Brain microvascular endothelial cell (primary cell): ENCODE results near the gene MAP3K6.

ENCODE experiments used
- DNase-seq: peaks from one replicate; pipeline ENCODE4 v3.0.0-alpha.2; 2020
- H3K27ac ChIP-seq: fragments of 250-450 bp; sonication (Bioruptor Pico); 2 replicates; pipeline ENCODE4 v1.5.1; 2020; ENCODE audit warnings: mild to moderate bottlenecking, moderate library complexity
- H3K27me3 ChIP-seq: fragments of 250-450 bp; sonication (Bioruptor Pico); replicated peaks from 2 replicates; pipeline ENCODE4 v1.5.1; 2020; ENCODE audit warnings: mild to moderate bottlenecking
- H3K36me3 ChIP-seq: fragments of 250-450 bp; sonication (Bioruptor Pico); replicated peaks from 2 replicates; pipeline ENCODE4 v1.5.1; 2020; ENCODE audit warnings: mild to moderate bottlenecking
- H3K4me3 ChIP-seq: 2 replicates; pipeline ENCODE4 v1.5.1; 2011; ENCODE audit warnings: low read depth, mild to moderate bottlenecking, control low read depth, low read length, moderate library complexity
- in situ Hi-C: cut with HindIII; loops from 2 replicates; pipeline ENCODE4 v1.10.0; 2017; ENCODE audit warnings: low sequenced_read_pairs, low pct_ligation_motif_present
- TF ChIP-seq, protein P1 (sequence below): IDR thresholded peaks from 2 replicates; pipeline ENCODE4 v1.5.1; 2011; ENCODE audit warnings: low read depth, mild to moderate bottlenecking, moderate library complexity, low read length, control low read depth, inconsistent platforms; ENCODE audit errors: missing control alignments

The MAP3K6 gene

DNA sequence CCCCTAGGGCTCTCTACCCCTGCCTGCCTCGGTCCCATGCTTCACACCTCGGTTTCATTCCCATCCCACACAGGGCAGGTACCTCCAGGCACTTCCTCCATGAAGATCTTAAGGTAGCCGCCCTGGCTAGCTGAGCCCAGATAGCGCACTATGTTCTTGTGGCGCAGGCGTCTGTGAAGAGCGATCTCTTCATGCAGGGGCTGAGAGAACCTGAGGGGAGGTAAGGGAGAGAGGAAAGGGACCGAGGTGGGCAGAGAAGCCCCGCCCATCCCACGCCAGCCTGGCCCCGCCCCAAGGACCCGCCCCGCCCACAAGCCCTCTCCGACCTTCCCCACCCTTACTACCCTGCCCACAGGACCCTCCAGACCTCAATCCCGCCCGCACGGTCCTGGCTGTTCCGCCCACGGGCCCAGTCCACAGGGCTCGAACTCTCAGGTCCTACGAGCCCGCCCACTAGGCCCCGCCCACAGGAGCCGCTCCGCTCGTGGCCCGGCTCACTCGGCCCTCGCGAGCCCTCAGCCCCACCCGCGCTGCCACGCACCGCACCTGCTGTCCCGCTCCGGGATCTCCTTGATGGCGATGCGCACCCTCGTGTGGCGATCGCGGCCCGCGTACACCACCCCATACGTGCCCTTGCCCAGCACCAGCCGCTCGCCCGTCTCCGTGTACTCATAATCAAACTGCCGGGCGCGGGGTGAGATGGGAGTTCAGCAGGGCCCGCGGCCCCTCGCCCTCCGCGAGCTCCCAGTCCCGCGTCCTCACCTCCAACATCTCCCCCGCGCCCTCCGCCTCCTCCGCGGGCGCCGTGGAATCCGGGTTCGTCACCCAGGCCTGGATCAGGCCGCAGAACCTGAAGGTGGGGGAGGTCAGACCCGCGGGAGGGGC lies 6.4 kb downstream of the MAP3K6 start:
- Histone ChIP-seq H3K36me3 (peaks cover 23% of the 10 kb centered on the region), H3K27ac (no peak overlapping the region), H3K4me3 (peak overlapping the region; percentile 15), H3K27me3 (no peaks in the 10 kb centered on the region)
- in situ Hi-C loops = no loop called here
- TF ChIP-seq, protein P1, sequence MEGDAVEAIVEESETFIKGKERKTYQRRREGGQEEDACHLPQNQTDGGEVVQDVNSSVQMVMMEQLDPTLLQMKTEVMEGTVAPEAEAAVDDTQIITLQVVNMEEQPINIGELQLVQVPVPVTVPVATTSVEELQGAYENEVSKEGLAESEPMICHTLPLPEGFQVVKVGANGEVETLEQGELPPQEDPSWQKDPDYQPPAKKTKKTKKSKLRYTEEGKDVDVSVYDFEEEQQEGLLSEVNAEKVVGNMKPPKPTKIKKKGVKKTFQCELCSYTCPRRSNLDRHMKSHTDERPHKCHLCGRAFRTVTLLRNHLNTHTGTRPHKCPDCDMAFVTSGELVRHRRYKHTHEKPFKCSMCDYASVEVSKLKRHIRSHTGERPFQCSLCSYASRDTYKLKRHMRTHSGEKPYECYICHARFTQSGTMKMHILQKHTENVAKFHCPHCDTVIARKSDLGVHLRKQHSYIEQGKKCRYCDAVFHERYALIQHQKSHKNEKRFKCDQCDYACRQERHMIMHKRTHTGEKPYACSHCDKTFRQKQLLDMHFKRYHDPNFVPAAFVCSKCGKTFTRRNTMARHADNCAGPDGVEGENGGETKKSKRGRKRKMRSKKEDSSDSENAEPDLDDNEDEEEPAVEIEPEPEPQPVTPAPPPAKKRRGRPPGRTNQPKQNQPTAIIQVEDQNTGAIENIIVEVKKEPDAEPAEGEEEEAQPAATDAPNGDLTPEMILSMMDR = no peak
- no peak for DNase-seq

- in situ Hi-C loops = no loop called here
- TF ChIP-seq, protein P1 = no peak
- Histone ChIP-seq H3K27me3 (no peaks in the 10 kb centered on the region), H3K36me3 (peaks cover 25% of the 10 kb centered on the region), H3K27ac (no peak overlapping the region), H3K4me3 (no peak overlapping the region)
- no peak for DNase-seq
Observed at GRCh38 chr1:27359822-27360158, 7.0 kb downstream of the MAP3K6 start.

GRCh38 chr1:27358928-27359313 lies 7.8 kb downstream of the MAP3K6 start:
- TF ChIP-seq, protein P1 = no peak
- peaks cover 25% of the 10 kb centered on the region for H3K36me3 ChIP-seq
- in situ Hi-C loops = no loop called here

DNA sequence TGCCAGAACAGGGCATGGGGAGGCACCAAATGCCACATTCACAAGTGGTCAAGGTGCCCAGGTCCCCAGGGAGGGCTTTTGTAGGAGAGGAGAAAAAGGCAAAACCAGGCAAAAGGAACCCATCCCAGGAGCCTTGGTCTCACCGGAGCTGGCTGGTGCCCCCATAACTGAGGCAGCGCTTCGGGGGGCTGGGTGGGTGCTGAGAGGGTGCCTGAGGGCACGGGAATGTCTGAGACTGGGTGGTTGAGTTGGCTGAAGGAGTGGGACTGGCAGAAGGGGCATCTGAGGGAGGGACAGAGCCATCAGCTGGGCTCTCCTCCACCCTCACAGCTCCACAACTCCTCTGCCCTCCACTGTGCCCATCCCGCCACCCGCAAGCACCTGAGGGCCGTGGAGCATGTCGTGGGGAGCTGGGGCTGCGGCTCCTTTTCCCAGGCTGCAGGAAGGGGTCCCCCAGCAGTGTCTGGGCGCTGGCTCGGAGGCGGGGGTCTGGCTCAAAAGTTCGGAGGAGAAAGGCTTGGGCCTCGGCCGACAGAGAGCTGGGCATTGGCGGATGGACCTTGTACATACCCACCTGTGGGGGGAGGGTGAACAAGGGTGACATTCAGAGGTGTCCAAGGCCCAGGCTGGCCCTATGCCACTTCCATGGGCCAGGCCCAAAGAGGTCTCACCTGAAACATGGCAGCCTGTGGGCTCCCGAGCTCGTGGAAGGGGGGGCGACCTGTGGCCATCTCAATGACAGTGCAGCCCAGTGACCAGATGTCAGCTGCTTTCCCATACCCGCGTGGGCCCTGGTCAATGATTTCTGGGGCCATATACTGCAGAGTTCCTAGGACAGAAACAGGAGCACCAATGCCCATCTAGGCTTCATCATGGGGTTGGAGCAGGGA lies 8.5 kb downstream of the MAP3K6 start:
- DNase-seq = no peak
- Histone ChIP-seq H3K36me3 (peaks cover 25% of the 10 kb centered on the region), H3K27ac (no peak overlapping the region), H3K4me3 (no peak overlapping the region), H3K27me3 (no peaks in the 10 kb centered on the region)
- in situ Hi-C loops = no loop called here
- TF ChIP-seq, protein P1 = no peak

More at GRCh38 chr1:27358928-27359313, 7.8 kb downstream of the MAP3K6 start:
- Histone ChIP-seq H3K27me3 (no peaks in the 10 kb centered on the region), H3K27ac (no peak overlapping the region), H3K4me3 (no peak overlapping the region)
- no peak for DNase-seq

DNA sequence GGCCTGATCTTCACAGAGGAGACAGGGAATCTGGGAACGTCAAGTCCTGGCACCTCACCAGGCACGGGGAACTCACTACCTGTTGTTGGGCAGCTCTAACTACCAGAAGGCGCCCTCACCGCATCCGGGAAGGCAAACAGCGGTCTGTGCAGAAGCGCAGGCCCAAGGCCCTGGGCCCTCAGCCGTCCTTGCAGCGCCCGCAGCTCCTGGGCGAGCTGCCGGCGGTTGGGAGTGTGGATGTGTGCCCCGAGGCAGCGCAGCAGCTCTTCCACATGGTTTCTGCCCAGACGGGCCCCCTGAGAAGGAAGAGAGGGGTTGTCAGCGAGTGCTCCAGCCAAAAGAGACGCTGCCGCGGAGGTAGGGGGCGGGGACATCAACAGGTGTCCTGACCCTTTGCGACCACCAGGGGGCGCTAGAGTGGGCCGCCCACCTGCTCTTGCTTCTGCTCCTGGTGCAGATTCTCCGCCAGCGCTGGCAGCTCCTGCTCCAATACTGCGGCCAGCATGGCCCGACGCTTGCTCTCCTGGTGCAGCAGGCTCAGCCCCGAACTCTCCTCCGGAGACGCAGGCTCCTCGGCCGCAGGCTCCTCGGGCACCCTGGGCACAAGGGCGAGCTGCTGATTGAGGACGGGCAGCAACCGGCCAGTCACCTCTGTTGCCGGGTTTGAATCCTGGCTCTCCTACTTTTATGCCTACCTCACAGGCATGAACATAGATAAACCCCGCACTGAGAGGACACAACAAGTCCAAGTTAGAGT lies 9.3 kb downstream of the MAP3K6 start:
- in situ Hi-C loops = no loop called here
- Histone ChIP-seq H3K36me3 (peaks cover 25% of the 10 kb centered on the region), H3K4me3 (no peak overlapping the region), H3K27ac (no peak overlapping the region), H3K27me3 (no peaks in the 10 kb centered on the region)
- TF ChIP-seq, protein P1 = peak; percentile 92
- no peak for DNase-seq
